ENCODE measurements around the gene CDH7.

- no peak for TF ChIP-seq CTCF (IDR thresholded peaks at IDR 0.05)
- no peak for TF ChIP-seq POLR2A (IDR thresholded peaks at IDR 0.05)
Observed at GRCh38 chr18:65919663-65920062, 168.9 kb downstream of the CDH7 start.
